Measurements from ENCODE around the gene FRMPD4.

Gene FRMPD4

DNA sequence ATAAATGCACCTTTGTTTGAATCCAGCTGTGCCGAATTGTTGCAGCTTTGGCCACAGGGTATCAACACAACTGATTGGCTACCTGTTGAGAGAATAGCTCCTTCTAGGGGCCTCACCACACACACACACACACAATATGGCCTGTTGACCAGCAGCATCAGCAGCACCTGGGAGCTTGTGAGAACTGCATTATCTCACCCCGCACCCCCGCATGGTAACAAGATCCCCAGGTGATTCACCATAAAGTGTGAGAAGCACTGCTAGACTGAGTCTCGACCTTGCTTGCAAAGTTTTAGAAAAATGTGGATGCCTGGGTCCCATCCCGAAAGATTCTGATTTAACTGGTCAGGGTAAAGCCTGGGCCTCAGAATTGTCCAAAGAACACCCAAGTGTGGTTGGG is 476.0 kb downstream of the FRMPD4 start:
- no peak overlapping the region for H3K4me3 ChIP-seq (ENCODE audit: low read length, poor library complexity, severe bottlenecking)
- no peaks in the 10 kb centered on the region for H3F3A ChIP-seq (ENCODE audit: low read depth)
- H3K9me3 ChIP-seq (ENCODE audit: insufficient read depth, low read depth, low read length) = no peaks in the 10 kb centered on the region
- H3K36me3 ChIP-seq (ENCODE audit: insufficient read depth, low read length) = no peaks in the 10 kb centered on the region
- H3K79me2 ChIP-seq (ENCODE audit: insufficient read depth, low read length) = no peaks in the 10 kb centered on the region
- no peak overlapping the region for H2AFZ ChIP-seq (ENCODE audit: low read length)
- no peaks in the 10 kb centered on the region for H3K27me3 ChIP-seq (ENCODE audit: insufficient read depth, low read length, poor library complexity, severe bottlenecking)
- TF ChIP-seq, protein P1, sequence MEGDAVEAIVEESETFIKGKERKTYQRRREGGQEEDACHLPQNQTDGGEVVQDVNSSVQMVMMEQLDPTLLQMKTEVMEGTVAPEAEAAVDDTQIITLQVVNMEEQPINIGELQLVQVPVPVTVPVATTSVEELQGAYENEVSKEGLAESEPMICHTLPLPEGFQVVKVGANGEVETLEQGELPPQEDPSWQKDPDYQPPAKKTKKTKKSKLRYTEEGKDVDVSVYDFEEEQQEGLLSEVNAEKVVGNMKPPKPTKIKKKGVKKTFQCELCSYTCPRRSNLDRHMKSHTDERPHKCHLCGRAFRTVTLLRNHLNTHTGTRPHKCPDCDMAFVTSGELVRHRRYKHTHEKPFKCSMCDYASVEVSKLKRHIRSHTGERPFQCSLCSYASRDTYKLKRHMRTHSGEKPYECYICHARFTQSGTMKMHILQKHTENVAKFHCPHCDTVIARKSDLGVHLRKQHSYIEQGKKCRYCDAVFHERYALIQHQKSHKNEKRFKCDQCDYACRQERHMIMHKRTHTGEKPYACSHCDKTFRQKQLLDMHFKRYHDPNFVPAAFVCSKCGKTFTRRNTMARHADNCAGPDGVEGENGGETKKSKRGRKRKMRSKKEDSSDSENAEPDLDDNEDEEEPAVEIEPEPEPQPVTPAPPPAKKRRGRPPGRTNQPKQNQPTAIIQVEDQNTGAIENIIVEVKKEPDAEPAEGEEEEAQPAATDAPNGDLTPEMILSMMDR (conservative IDR thresholded peaks at IDR 0.05; ENCODE audit: low read length) = no peak
- no peak for TF ChIP-seq EZH2phosphoT487 (IDR thresholded peaks at IDR 0.05; ENCODE audit: borderline replicate concordance)
- no peaks in the 10 kb centered on the region for H4K20me1 ChIP-seq (ENCODE audit: insufficient read depth, low read length, poor library complexity, severe bottlenecking)
- H3K9me2 ChIP-seq (replicated peaks; ENCODE audit: low read depth, low read length) = no peaks in the 10 kb centered on the region
- no peaks in the 10 kb centered on the region for H3K4me1 ChIP-seq (ENCODE audit: insufficient read depth, low read length, poor library complexity, severe bottlenecking)
- no peak overlapping the region for H3K4me2 ChIP-seq (ENCODE audit: low read depth, low read length, poor library complexity, severe bottlenecking)
- H3K9ac ChIP-seq (ENCODE audit: low read depth, low read length, poor library complexity, severe bottlenecking) = no peak overlapping the region

DNA sequence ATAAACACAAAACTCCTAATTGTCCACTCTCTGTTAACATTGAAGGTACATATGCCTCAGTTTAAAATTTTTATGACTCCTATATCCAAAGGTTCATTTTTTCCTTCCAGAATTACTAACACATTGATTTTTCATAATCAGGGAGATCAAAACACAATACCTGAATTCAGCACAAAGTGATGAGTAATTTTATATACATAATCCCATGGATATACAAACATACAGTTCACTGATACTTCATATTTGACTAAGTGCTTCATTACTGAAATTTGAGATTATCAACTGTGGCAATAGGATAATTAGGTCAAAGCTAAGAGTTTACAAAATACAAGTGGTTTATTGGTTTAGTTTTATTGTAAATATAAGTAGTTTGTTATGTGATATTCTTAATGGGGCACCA is 476.8 kb downstream of the FRMPD4 start:
- H3K4me2 ChIP-seq (ENCODE audit: low read depth, low read length, poor library complexity, severe bottlenecking) = no peak overlapping the region
- no peaks in the 10 kb centered on the region for H3K4me1 ChIP-seq (ENCODE audit: insufficient read depth, low read length, poor library complexity, severe bottlenecking)
- no peaks in the 10 kb centered on the region for H3K36me3 ChIP-seq (ENCODE audit: insufficient read depth, low read length)
- no peak overlapping the region for H3K9ac ChIP-seq (ENCODE audit: low read depth, low read length, poor library complexity, severe bottlenecking)
- H4K20me1 ChIP-seq (ENCODE audit: insufficient read depth, low read length, poor library complexity, severe bottlenecking) = no peaks in the 10 kb centered on the region
- no peak overlapping the region for H2AFZ ChIP-seq (ENCODE audit: low read length)
- H3F3A ChIP-seq (ENCODE audit: low read depth) = no peaks in the 10 kb centered on the region
- no peaks in the 10 kb centered on the region for H3K9me2 ChIP-seq (replicated peaks; ENCODE audit: low read depth, low read length)
- no peaks in the 10 kb centered on the region for H3K9me3 ChIP-seq (ENCODE audit: insufficient read depth, low read depth, low read length)
- TF ChIP-seq, protein P1 (conservative IDR thresholded peaks at IDR 0.05; ENCODE audit: low read length) = no peak
- TF ChIP-seq EZH2phosphoT487 (IDR thresholded peaks at IDR 0.05; ENCODE audit: borderline replicate concordance) = no peak
- H3K27me3 ChIP-seq (ENCODE audit: insufficient read depth, low read length, poor library complexity, severe bottlenecking) = no peaks in the 10 kb centered on the region
- H3K4me3 ChIP-seq (ENCODE audit: low read length, poor library complexity, severe bottlenecking) = no peak overlapping the region
- H3K79me2 ChIP-seq (ENCODE audit: insufficient read depth, low read length) = no peaks in the 10 kb centered on the region

DNA sequence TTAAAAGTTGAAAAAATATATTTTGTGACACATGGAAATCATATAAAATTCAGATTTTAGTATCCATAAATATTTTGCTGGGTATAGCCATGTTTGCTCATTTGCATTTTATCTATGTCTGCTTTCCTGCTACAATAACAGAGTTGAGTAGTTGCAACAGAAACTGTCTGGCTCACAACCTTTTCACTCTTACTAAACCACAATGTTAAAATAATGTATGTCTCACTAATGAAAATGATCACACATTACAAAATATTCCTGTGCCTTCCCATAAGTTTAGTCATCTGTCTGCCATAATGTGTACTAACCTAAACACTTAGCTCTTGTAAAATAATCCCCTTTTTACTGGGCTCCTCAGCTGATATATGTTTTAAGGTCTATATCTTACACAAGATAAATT is 479.0 kb downstream of the FRMPD4 start:
- no peaks in the 10 kb centered on the region for H3K9me3 ChIP-seq (ENCODE audit: insufficient read depth, low read depth, low read length)
- H3K36me3 ChIP-seq (ENCODE audit: insufficient read depth, low read length) = no peaks in the 10 kb centered on the region
- no peak overlapping the region for H3K4me2 ChIP-seq (ENCODE audit: low read depth, low read length, poor library complexity, severe bottlenecking)
- TF ChIP-seq EZH2phosphoT487 (IDR thresholded peaks at IDR 0.05; ENCODE audit: borderline replicate concordance) = no peak
- TF ChIP-seq, protein P1 (conservative IDR thresholded peaks at IDR 0.05; ENCODE audit: low read length) = no peak
- no peaks in the 10 kb centered on the region for H3K4me1 ChIP-seq (ENCODE audit: insufficient read depth, low read length, poor library complexity, severe bottlenecking)
- no peak overlapping the region for H2AFZ ChIP-seq (ENCODE audit: low read length)
- no peaks in the 10 kb centered on the region for H3K27me3 ChIP-seq (ENCODE audit: insufficient read depth, low read length, poor library complexity, severe bottlenecking)
- H3K4me3 ChIP-seq (ENCODE audit: low read length, poor library complexity, severe bottlenecking) = no peak overlapping the region
- H3K9me2 ChIP-seq (replicated peaks; ENCODE audit: low read depth, low read length) = no peaks in the 10 kb centered on the region
- no peaks in the 10 kb centered on the region for H3K79me2 ChIP-seq (ENCODE audit: insufficient read depth, low read length)
- no peak overlapping the region for H3K9ac ChIP-seq (ENCODE audit: low read depth, low read length, poor library complexity, severe bottlenecking)
- no peaks in the 10 kb centered on the region for H4K20me1 ChIP-seq (ENCODE audit: insufficient read depth, low read length, poor library complexity, severe bottlenecking)
- H3F3A ChIP-seq (ENCODE audit: low read depth) = no peaks in the 10 kb centered on the region
